Testis (tissue), 2 donors: ENCODE results near the gene VPS52.

ENCODE experiments used
- POLR2A ChIP-seq: fragments of 450-650 bp; IDR thresholded peaks from one replicate; pipeline ENCODE4 v1.6.1; 2017; ENCODE audit warnings: antibody characterized with exemption, mild to moderate bottlenecking, moderate library complexity
- TF ChIP-seq, protein P1 (sequence below), 3 experiments: fragments of 450-650 bp in 2 of 3; fragments of 200-600 bp in 1 of 3; sonication (generic) in 1 of 3; IDR thresholded peaks; one replicate each; pipeline ENCODE4 v1.5.1; 2016 to 2019; ENCODE audit warnings: antibody characterized with exemption in 3 of 3, mild to moderate bottlenecking in 2 of 3, moderate library complexity in 1 of 3

- TF ChIP-seq, protein P1, sequence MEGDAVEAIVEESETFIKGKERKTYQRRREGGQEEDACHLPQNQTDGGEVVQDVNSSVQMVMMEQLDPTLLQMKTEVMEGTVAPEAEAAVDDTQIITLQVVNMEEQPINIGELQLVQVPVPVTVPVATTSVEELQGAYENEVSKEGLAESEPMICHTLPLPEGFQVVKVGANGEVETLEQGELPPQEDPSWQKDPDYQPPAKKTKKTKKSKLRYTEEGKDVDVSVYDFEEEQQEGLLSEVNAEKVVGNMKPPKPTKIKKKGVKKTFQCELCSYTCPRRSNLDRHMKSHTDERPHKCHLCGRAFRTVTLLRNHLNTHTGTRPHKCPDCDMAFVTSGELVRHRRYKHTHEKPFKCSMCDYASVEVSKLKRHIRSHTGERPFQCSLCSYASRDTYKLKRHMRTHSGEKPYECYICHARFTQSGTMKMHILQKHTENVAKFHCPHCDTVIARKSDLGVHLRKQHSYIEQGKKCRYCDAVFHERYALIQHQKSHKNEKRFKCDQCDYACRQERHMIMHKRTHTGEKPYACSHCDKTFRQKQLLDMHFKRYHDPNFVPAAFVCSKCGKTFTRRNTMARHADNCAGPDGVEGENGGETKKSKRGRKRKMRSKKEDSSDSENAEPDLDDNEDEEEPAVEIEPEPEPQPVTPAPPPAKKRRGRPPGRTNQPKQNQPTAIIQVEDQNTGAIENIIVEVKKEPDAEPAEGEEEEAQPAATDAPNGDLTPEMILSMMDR (IDR thresholded peaks at IDR 0.05) = no peak
- no peak for TF ChIP-seq POLR2A
Measured at GRCh38 chr6:33315793-33316602, 44.3 kb upstream of the VPS52 start.
